ENCODE results near the gene PYGL.
"Not testable (repeated sequence)": the region's sequence is repeated elsewhere in the genome, so short reads cannot be mapped to it uniquely, and the experiment has no call there.

The PYGL gene

GRCh38 chr14:50924843-50925242 is 19.4 kb downstream of the PYGL start:
- no peak for DNase-seq

GRCh38 chr14:50924236-50924635 is 20.0 kb downstream of the PYGL start:
- no peak for DNase-seq

- no peak for DNase-seq
Observed at GRCh38 chr14:50922803-50923202, 21.5 kb downstream of the PYGL start.

DNA sequence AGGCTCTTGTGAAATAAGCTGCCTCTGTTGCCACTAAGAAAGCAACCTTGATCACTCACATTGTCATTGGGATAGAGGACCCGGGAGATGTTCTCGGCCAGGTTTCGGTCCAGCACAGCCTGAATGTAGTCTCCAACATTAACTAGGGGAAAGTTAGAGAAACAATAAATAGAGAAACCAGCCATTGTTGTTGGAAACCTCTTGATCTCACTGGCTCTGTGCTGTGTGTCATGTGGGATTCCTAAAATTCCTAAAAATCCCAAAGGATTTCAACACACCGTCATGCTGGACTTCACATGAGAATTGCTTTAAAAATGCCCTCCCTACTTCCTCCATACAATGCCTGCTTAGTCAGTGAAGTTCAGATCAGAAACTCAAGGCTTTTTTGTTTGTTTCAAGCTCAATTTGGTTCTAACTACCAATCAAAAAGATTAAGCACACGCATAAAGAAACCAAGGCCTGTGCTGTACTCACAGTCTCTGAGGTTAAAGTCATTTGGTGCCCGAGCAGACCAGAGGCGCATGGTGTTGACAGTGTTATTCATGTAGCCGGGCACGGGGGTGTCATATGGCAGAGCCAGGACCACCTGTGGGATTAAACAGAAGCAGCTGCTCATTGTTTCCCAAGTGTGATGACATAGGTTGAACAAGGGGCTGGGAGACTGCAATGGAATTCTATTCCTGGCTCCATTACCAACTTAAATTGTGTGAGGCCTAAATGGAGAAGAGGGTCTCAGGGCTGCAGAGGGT is 23.6 kb downstream of the PYGL start:
- no peak for DNase-seq

DNA sequence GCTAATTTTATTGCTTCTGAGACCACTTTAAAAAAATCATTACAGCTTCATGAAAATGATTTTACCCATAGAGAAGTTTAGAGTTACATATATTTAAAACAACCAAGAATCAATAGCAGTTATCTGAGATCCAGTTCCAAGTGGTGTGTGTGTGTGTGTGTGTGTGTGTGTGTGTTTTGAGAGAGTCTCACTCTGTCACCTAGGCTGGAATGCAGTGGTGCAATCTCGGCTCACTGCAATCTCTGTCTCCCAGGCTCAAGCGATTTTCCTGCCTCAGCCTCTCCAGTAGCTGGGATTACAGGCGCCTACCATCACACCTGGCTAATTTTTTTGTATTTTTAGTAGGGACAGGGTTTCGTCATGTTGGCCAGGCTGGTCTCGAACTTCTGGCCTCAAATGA is 24.8 kb downstream of the PYGL start:
- DNase-seq = not testable (repeated sequence)

DNA sequence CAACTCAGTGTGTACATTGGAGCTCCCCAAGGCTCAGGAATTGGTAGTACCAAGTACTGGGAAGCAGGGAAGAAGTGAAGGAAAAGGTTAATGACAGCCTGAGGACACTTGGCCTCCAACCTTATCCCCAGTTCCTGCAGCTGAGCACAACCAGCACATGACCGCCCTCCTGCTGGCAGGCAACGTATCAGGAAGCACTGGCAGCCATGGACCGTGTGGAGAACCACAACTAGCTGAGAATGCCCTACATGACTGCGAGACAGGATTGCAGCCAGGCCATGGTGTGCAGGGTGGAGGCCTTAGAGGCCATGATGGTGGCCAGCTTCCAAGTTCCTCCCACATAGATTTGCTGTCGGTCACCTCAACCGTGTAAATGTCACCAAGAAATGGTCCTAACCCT is 26.8 kb downstream of the PYGL start:
- DNase-seq = no peak

GRCh38 chr14:50910495-50911420 is 33.5 kb downstream of the PYGL start:
- DNase-seq = no peak

DNA sequence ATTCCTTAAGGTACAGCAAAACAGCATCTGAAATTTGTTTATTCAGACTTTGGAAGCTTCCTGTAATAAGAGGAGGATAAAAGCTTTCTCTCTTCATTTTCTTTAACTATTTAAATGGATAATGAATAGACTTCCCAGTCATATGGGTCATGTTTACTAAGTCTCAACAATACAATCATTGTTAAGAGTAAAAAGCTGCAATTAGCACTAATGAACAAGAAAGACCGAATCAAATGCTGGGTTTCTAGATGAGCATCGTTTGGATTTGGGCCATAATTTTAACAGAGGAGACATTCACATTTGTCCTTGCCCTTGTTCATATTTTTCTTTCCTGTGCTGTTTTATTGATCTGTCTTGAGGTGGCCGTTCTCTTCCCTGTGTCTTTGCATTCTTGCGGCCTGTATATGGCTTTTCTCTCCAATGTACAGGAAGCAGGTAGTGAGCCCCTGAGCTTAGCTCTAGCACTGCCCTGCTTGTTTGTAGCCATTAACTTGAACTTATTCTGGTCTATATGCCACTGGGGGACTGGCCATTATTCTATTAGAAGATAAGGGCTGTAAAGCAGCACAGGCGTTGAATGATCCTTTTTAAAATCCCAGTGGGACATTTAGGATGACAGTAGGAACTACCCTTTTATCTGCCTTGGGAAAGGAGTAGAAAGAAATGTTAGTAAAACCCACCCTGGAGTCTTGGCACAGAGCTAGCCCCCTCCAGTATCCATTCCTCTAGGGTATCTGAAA is 37.8 kb downstream of the PYGL start:
- DNase-seq = no peak

DNA sequence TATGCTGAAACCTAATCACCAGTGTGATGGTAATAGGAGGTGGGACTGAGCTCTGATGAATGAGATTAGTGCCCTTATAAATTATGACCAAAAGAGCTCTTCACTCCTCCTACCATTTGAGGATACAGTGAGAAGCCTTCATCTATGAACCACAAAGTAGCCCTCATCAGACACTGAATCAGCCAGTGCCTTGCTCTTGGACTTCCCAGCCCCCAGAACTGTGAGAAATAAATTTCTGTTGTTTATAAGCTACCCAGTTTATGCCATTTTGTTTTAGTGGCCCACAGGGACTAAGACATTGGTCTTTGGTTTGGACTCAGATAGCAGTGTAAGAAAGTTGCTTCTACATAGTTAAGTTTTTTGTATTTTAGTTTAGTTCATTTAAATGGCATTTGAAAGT is 39.6 kb downstream of the PYGL start:
- DNase-seq = no peak

GRCh38 chr14:50901361-50901760 is 42.9 kb downstream of the PYGL start:
- DNase-seq = no peak

DNA sequence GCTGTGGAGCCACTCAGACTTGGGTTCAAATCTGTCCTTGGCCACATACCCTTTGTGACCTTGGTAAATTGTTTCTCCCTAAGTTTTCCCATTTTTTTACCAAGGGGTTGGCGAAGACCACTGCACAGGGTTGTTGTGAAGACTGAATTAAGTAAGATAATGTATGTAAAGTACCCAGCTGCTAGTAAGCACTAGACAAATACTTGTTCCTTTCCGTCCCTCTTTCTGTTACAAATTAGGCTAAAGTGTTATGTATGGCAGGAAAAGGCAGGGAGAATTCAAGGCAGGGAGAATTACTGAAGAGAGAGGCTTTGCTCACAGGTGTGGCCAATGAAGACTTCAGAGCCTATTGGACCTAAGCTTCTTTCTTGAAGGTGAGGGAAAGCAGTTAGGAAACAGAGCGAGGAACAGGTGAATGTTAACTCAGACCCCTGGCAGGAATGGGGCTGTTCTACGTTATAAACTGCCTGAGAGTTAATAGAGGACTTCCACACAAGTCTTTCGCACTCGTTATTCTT is 46.6 kb downstream of the PYGL start:
- no peak for DNase-seq

DNA sequence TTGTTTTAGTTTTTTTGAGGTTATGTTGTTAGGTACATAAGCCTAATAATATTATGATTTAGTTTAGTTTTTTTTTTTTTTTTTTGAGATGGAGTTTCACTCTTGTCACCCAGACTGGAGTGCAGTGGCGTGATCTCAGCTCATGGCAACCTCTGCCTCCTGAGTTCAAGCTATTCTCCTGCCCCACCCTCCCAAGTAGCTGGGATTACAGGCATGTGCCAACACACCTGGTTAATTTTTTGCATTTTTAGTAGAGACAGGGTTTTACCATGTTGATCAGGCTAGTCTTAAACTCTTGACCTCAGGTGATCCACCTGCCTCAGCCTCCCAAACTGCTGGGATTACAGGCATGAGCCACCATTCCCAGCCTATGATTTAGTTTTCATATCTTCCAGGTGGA is 47.3 kb downstream of the PYGL start:
- not testable (repeated sequence) for DNase-seq

- not testable (repeated sequence) for DNase-seq
Observed at GRCh38 chr14:50896421-50896820, 47.9 kb downstream of the PYGL start.

GRCh38 chr14:50892255-50892654 is 52.0 kb downstream of the PYGL start:
- no peak for DNase-seq

DNA sequence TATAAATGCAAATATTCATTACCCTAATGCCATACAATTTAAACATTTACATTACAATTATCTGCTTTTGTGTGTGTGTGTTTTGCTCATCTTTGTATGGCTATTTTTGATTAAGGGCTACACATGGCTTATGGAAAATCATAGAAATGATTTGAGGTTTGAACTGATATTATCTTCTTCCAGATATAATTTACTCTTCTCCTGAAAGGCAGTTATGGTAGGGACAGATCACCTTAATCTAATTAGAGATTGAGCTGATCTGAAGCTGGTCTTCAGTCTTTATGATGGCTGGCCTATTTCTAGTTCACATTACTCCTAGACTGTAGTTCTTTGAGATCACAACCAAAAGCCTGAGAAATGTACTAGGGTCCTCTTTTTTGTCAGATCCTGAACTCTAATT is 56.8 kb downstream of the PYGL start:
- DNase-seq = no peak

DNA sequence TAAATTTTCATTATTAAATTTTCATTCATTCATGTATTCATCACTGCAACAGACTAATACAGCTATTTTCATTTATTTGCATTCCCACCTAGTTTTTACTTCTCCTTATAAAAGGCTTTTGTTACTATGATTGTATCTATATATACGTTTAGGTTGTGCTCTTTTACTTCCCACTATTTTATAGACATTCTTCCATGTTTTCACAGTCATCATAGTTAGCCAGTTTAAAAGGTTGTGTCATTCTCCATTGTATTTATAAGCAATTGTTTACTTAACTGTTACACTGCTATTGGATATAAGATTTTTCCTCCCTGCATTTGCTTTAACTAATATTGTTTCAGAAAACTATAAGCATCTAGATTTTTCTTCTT is 60.5 kb downstream of the PYGL start:
- no peak for DNase-seq

GRCh38 chr14:50882932-50883826 is 61.1 kb downstream of the PYGL start:
- DNase-seq = no peak

DNA sequence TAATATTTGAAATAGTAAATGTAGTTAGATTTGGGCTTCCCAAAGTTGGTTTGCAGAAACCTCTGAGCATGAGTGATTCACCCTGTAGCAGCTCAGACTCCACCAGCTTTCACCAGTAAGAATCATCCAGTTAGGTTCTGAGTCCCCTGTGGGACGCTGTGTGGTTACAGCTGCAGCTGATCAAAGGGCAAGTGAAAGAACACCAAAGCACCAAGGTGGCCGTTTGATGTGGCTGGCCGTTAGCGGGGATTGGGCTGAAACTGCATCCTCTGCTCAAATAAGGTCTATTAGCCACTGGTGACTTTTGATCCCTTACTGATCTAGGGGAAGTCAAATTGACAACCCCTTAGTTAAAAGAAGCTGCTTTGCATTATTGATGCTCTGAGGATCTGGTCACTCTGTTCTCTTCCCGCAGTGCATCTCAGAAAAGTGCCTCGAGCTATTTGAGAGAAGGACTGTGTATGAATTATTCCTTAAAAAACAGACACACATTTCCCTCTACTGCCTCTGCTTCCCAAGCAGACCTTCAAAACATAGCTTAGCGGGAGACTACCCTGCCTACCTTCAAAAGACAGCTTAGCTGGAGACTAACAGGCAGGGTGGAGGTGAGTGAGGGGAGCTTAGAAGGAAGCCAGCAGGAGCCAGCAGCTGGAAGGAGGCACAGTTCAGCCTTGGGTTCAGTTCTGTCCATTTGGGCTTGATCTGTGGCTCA is 68.8 kb downstream of the PYGL start:
- DNase-seq = no peak

GRCh38 chr14:50874757-50875156 is 69.5 kb downstream of the PYGL start:
- DNase-seq = no peak

DNA sequence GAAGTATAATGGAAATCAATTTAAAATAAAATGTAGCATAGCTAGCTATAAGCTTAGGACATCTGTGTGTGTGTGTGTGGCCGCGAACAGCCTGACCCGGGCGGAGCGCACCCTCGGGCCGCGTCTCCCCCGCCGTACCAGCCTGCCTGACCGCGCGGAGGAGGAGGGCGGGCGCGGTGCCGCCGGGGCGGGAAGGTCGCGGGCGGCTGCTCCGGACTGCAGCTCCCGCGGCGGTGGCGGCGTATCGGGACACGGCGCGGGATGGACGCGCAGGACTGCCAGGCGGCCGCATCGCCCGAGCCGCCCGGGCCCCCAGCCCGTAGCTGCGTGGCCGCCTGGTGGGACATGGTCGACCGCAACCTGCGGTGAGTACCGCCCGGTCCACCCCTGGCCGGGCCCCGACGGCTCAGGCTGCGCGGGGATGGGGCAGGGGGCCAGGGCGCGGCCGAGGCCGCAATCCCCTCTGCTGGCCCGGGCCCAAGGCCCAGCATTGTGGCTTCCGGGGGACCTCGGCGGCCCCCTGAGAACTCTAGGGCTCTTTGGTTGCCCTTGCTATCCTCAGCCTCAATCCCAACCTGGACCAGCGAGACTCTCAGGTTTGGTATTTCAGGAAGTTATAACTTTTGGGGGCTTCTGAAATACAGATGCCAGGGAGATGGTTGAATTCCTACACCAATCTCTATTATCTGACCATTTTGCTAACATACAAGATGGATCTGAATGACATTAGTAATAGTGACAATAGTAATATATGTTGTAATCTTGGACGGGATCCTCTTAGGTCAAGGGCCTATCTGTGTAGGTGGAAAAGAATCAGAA is 72.2 kb downstream of the PYGL start, which contains the start of gene ABHD12B:
ABHD12B (plus strand) TSS at position 140 of the 819 bp plus-strand sequence; CDS start at position 262, 122 bp downstream.
- no peak for DNase-seq

All from GDM1 (cell line).